ENCODE results near the gene LRRC8D.

LRRC8D gene

GRCh38 chr1:89872567-89872966 lies 51.7 kb downstream of the LRRC8D start:
- no peak for DNase-seq

GRCh38 chr1:89873288-89873687 lies 52.5 kb downstream of the LRRC8D start:
- no peak for DNase-seq

GRCh38 chr1:89873770-89874169 lies 52.9 kb downstream of the LRRC8D start:
- DNase-seq: no peak

- no peak for DNase-seq
These were observed 55.6 kb downstream of the LRRC8D start for GRCh38 chr1:89876463-89876862.

- no peak for DNase-seq
These were observed 56.9 kb downstream of the LRRC8D start for GRCh38 chr1:89877756-89878155.

GRCh38 chr1:89878256-89878655 lies 57.4 kb downstream of the LRRC8D start:
- DNase-seq: no peak

GRCh38 chr1:89880679-89881078 lies 59.8 kb downstream of the LRRC8D start:
- peak in 1 of 2 donors; percentile 15 for DNase-seq

- DNase-seq: peak in 1 of 2 donors; percentile 22
These were observed 60.7 kb downstream of the LRRC8D start for GRCh38 chr1:89881415-89882058.

- DNase-seq: no peak
These were observed 61.7 kb downstream of the LRRC8D start for GRCh38 chr1:89882348-89883029.

GRCh38 chr1:89883030-89883379 lies 62.2 kb downstream of the LRRC8D start:
- no peak for DNase-seq

GRCh38 chr1:89884718-89885596 lies 64.1 kb downstream of the LRRC8D start:
- DNase-seq: no peak

GRCh38 chr1:89887270-89887669 lies 66.4 kb downstream of the LRRC8D start:
- DNase-seq: no peak

- no peak for DNase-seq
These were observed 66.9 kb downstream of the LRRC8D start for GRCh38 chr1:89887713-89888112.

GRCh38 chr1:89888480-89889322 lies 67.9 kb downstream of the LRRC8D start:
- DNase-seq: peak; percentile 7 to 31

GRCh38 chr1:89889323-89889615 lies 68.4 kb downstream of the LRRC8D start:
- DNase-seq: no peak

- no peak for DNase-seq
These were observed 69.4 kb downstream of the LRRC8D start for GRCh38 chr1:89890085-89890752.

- DNase-seq: no peak
These were observed 72.0 kb downstream of the LRRC8D start for GRCh38 chr1:89892816-89893215.

GRCh38 chr1:89894210-89895201 lies 73.7 kb downstream of the LRRC8D start:
- DNase-seq: no peak

- no peak for DNase-seq
These were observed 75.5 kb downstream of the LRRC8D start for GRCh38 chr1:89896105-89896942.
